ENCODE results near the gene MS4A7.
"Not testable (repeated sequence)": the region's sequence is repeated elsewhere in the genome, so short reads cannot be mapped to it uniquely, and the experiment has no call there.

MS4A7 gene

GRCh38 chr11:60347084-60347797, 31.1 kb upstream of the MS4A7 start:
- peaks cover 0 to 3% (median 0%) of the 10 kb centered on the region in 5 donors for H3K4me1 ChIP-seq (ENCODE audit: control insufficient read depth in 5 of 5, insufficient read depth in 5 of 5, low read length in 5 of 5)
- H3K36me3 ChIP-seq (ENCODE audit: control insufficient read depth in 5 of 5, insufficient read depth in 5 of 5, low read length in 5 of 5), result no peaks in the 10 kb centered on the region
- H3K9ac ChIP-seq (ENCODE audit: low read length in 5 of 5), result no peak overlapping the region
- no peak overlapping the region for H3K4me3 ChIP-seq (ENCODE audit: low read depth in 1 of 5, low read length in 5 of 5)
- no peak overlapping the region for H3K27ac ChIP-seq (ENCODE audit: low read depth, low read length)
- H3K27me3 ChIP-seq (ENCODE audit: control insufficient read depth in 5 of 5, insufficient read depth in 4 of 5, low read length in 5 of 5), result peaks cover 0 to 1% (median 0%) of the 10 kb centered on the region in 5 donors
- no peaks in the 10 kb centered on the region for H3K9me3 ChIP-seq (ENCODE audit: control insufficient read depth in 5 of 5, low read length in 5 of 5)

GRCh38 chr11:60348116-60348515, 30.2 kb upstream of the MS4A7 start:
- Histone ChIP-seq H3K9ac (ENCODE audit: low read length in 5 of 5) (no peak overlapping the region), H3K4me1 (ENCODE audit: control insufficient read depth in 5 of 5, insufficient read depth in 5 of 5, low read length in 5 of 5) (peaks cover 0 to 3% (median 0%) of the 10 kb centered on the region in 5 donors), H3K36me3 (ENCODE audit: control insufficient read depth in 5 of 5, insufficient read depth in 5 of 5, low read length in 5 of 5) (no peaks in the 10 kb centered on the region), H3K9me3 (ENCODE audit: control insufficient read depth in 5 of 5, low read length in 5 of 5) (no peaks in the 10 kb centered on the region), H3K4me3 (ENCODE audit: low read depth in 1 of 5, low read length in 5 of 5) (no peak overlapping the region), H3K27ac (ENCODE audit: low read depth, low read length) (no peak overlapping the region), H3K27me3 (ENCODE audit: control insufficient read depth in 5 of 5, insufficient read depth in 4 of 5, low read length in 5 of 5) (no peaks in the 10 kb centered on the region)

DNA sequence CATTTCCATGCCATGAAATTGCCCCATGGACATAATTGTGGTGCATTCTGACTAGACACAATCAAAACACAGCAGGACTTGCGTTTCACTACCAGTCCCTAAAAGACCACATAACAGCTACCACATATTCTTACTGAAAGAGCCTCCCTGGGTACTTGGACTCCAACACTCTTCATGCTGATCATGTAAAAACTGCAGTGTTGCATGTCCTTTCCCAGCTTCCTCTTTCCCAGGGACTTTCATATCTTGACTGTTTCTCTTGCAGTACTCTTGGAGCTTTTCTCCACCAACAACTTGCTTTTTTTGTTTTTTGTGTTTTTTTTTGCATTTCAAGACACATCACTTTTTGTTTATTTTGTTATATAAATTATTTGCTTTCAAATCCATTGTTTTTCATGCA, 28.3 kb upstream of the MS4A7 start:
- Histone ChIP-seq H3K27ac (ENCODE audit: low read depth, low read length) (no peak overlapping the region), H3K4me3 (ENCODE audit: low read depth in 1 of 5, low read length in 5 of 5) (no peak overlapping the region), H3K36me3 (ENCODE audit: control insufficient read depth in 5 of 5, insufficient read depth in 5 of 5, low read length in 5 of 5) (no peaks in the 10 kb centered on the region), H3K4me1 (ENCODE audit: control insufficient read depth in 5 of 5, insufficient read depth in 5 of 5, low read length in 5 of 5) (peaks cover 0 to 3% (median 0%) of the 10 kb centered on the region in 5 donors), H3K9me3 (ENCODE audit: control insufficient read depth in 5 of 5, low read length in 5 of 5) (no peaks in the 10 kb centered on the region), H3K27me3 (ENCODE audit: control insufficient read depth in 5 of 5, insufficient read depth in 4 of 5, low read length in 5 of 5) (no peaks in the 10 kb centered on the region), H3K9ac (ENCODE audit: low read length in 5 of 5) (no peak overlapping the region)

GRCh38 chr11:60357771-60358170, 20.6 kb upstream of the MS4A7 start:
- Histone ChIP-seq H3K9ac (ENCODE audit: low read length in 5 of 5) (no peak overlapping the region), H3K27ac (ENCODE audit: low read depth, low read length) (no peak overlapping the region), H3K4me1 (ENCODE audit: control insufficient read depth in 5 of 5, insufficient read depth in 5 of 5, low read length in 5 of 5) (no peaks in the 10 kb centered on the region), H3K36me3 (ENCODE audit: control insufficient read depth in 5 of 5, insufficient read depth in 5 of 5, low read length in 5 of 5) (no peaks in the 10 kb centered on the region), H3K9me3 (ENCODE audit: control insufficient read depth in 5 of 5, low read length in 5 of 5) (peaks cover 0 to 12% (median 9%) of the 10 kb centered on the region in 5 donors), H3K4me3 (ENCODE audit: low read depth in 1 of 5, low read length in 5 of 5) (no peak overlapping the region), H3K27me3 (ENCODE audit: control insufficient read depth in 5 of 5, insufficient read depth in 4 of 5, low read length in 5 of 5) (no peaks in the 10 kb centered on the region)

- peaks cover 0 to 12% (median 4%) of the 10 kb centered on the region in 5 donors for H3K4me1 ChIP-seq (ENCODE audit: control insufficient read depth in 5 of 5, insufficient read depth in 5 of 5, low read length in 5 of 5)
- no peak overlapping the region for H3K27ac ChIP-seq (ENCODE audit: low read depth, low read length)
- no peak overlapping the region for H3K9ac ChIP-seq (ENCODE audit: low read length in 5 of 5)
- no peaks in the 10 kb centered on the region for H3K27me3 ChIP-seq (ENCODE audit: control insufficient read depth in 5 of 5, insufficient read depth in 4 of 5, low read length in 5 of 5)
- H3K36me3 ChIP-seq (ENCODE audit: control insufficient read depth in 5 of 5, insufficient read depth in 5 of 5, low read length in 5 of 5), result no peaks in the 10 kb centered on the region
- peak overlapping the region in 1 of 5 donors; percentile 18 for H3K4me3 ChIP-seq (ENCODE audit: low read depth in 1 of 5, low read length in 5 of 5)
- H3K9me3 ChIP-seq (ENCODE audit: control insufficient read depth in 5 of 5, low read length in 5 of 5), result peaks cover 0 to 12% (median 9%) of the 10 kb centered on the region in 5 donors
These were observed 17.7 kb upstream of the MS4A7 start for GRCh38 chr11:60360621-60361020.

GRCh38 chr11:60362241-60362640, 16.1 kb upstream of the MS4A7 start:
- Histone ChIP-seq H3K4me1 (ENCODE audit: control insufficient read depth in 5 of 5, insufficient read depth in 5 of 5, low read length in 5 of 5) (peaks cover 0 to 12% (median 4%) of the 10 kb centered on the region in 5 donors), H3K27ac (ENCODE audit: low read depth, low read length) (no peak overlapping the region), H3K9me3 (ENCODE audit: control insufficient read depth in 5 of 5, low read length in 5 of 5) (peaks cover 0 to 12% (median 9%) of the 10 kb centered on the region in 5 donors), H3K4me3 (ENCODE audit: low read depth in 1 of 5, low read length in 5 of 5) (no peak overlapping the region), H3K36me3 (ENCODE audit: control insufficient read depth in 5 of 5, insufficient read depth in 5 of 5, low read length in 5 of 5) (no peaks in the 10 kb centered on the region), H3K9ac (ENCODE audit: low read length in 5 of 5) (no peak overlapping the region), H3K27me3 (ENCODE audit: control insufficient read depth in 5 of 5, insufficient read depth in 4 of 5, low read length in 5 of 5) (no peaks in the 10 kb centered on the region)

- H3K4me1 ChIP-seq (ENCODE audit: control insufficient read depth in 5 of 5, insufficient read depth in 5 of 5, low read length in 5 of 5), result peaks cover 0 to 12% (median 4%) of the 10 kb centered on the region in 5 donors
- H3K27ac ChIP-seq (ENCODE audit: low read depth, low read length), result peak overlapping the region; percentile 61
- peak overlapping the region in 1 of 5 donors; percentile 44 for H3K9ac ChIP-seq (ENCODE audit: low read length in 5 of 5)
- peaks cover 0 to 12% (median 9%) of the 10 kb centered on the region in 5 donors for H3K9me3 ChIP-seq (ENCODE audit: control insufficient read depth in 5 of 5, low read length in 5 of 5)
- peak overlapping the region; percentile 12 to 51 (median 30) for H3K4me3 ChIP-seq (ENCODE audit: low read depth in 1 of 5, low read length in 5 of 5)
- H3K36me3 ChIP-seq (ENCODE audit: control insufficient read depth in 5 of 5, insufficient read depth in 5 of 5, low read length in 5 of 5), result no peaks in the 10 kb centered on the region
- H3K27me3 ChIP-seq (ENCODE audit: control insufficient read depth in 5 of 5, insufficient read depth in 4 of 5, low read length in 5 of 5), result no peaks in the 10 kb centered on the region
These were observed 14.5 kb upstream of the MS4A7 start for GRCh38 chr11:60363542-60364470.

DNA sequence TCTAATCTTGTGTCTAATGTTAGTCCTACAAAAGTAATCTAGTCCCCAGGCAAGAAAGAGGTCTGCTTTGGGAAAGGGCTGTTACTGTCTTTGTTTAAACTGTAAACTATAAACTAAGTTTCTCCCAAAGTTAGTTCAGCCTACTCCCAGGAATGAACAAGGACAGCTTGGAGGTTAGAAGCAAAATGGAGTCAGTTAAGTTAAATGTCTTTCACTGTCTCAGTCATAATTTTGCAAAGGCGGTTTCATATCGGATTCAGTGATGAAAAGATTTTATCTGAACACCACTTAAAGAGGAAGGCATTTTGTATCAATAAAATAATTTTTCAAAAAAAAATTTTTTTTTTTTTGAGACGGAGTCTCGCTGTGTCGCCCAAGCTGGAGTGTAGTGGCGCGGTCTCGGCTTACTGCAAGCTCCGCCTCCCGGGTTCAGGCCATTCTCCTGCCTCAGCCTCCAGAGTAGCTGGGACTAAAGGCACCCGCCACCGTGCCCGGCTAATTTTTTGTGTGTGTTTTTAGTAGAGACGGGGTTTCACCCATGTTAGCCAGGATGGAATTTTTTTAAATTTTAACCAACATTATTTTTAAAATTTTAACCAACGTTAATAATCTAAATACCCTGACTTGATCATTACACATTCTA, 11.9 kb upstream of the MS4A7 start:
- not testable (repeated sequence) for H3K27ac ChIP-seq (ENCODE audit: low read depth, low read length); H3K9me3 ChIP-seq (ENCODE audit: control insufficient read depth in 5 of 5, low read length in 5 of 5); H3K9ac ChIP-seq (ENCODE audit: low read length in 5 of 5); H3K36me3 ChIP-seq (ENCODE audit: control insufficient read depth in 5 of 5, insufficient read depth in 5 of 5, low read length in 5 of 5); H3K4me3 ChIP-seq (ENCODE audit: low read depth in 1 of 5, low read length in 5 of 5); H3K27me3 ChIP-seq (ENCODE audit: control insufficient read depth in 5 of 5, insufficient read depth in 4 of 5, low read length in 5 of 5)
- peaks cover 0 to 12% (median 4%) of the 10 kb centered on the region in 5 donors for H3K4me1 ChIP-seq (ENCODE audit: control insufficient read depth in 5 of 5, insufficient read depth in 5 of 5, low read length in 5 of 5)

DNA sequence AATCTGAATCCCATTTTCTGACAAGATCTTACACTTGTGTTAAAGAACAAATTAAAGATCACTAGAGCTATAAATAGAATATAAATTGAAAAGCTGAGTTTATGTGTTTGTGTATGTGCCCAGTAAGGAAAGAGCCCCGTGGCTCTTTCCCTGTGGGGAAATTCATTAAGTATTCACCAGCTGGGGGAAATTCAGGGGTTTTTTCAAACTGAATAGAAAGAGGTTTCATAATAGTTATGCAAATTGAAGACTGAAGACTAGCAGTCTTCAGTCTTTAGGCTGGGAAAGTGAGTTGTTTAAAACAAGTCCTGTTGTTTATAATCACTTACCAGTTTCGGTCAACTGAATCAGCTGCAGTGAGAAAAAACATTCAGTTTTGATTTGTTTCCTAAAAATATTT, 11.3 kb upstream of the MS4A7 start:
- H3K9me3 ChIP-seq (ENCODE audit: control insufficient read depth in 5 of 5, low read length in 5 of 5), result no peaks in the 10 kb centered on the region
- H3K36me3 ChIP-seq (ENCODE audit: control insufficient read depth in 5 of 5, insufficient read depth in 5 of 5, low read length in 5 of 5), result no peaks in the 10 kb centered on the region
- no peak overlapping the region for H3K27ac ChIP-seq (ENCODE audit: low read depth, low read length)
- no peak overlapping the region for H3K9ac ChIP-seq (ENCODE audit: low read length in 5 of 5)
- peaks cover 0 to 12% (median 6%) of the 10 kb centered on the region in 5 donors for H3K4me1 ChIP-seq (ENCODE audit: control insufficient read depth in 5 of 5, insufficient read depth in 5 of 5, low read length in 5 of 5)
- no peaks in the 10 kb centered on the region for H3K27me3 ChIP-seq (ENCODE audit: control insufficient read depth in 5 of 5, insufficient read depth in 4 of 5, low read length in 5 of 5)
- H3K4me3 ChIP-seq (ENCODE audit: low read depth in 1 of 5, low read length in 5 of 5), result no peak overlapping the region

Data from subcutaneous abdominal adipose tissue (tissue), 5 donors.